ENCODE data around the gene MRTO4.
"Not testable (repeated sequence)": the region's sequence is repeated elsewhere in the genome, so short reads cannot be mapped to it uniquely, and the experiment has no call there.

MRTO4 gene

GRCh38 chr1:19206947-19207346 is 44.7 kb upstream of the MRTO4 start:
- no peak for TF ChIP-seq ZFX (IDR thresholded peaks at IDR 0.05; ENCODE audit: borderline replicate concordance)
- H3K27ac ChIP-seq = no peak overlapping the region

GRCh38 chr1:19208710-19209438 is 42.7 kb upstream of the MRTO4 start:
- TF ChIP-seq ZFX (IDR thresholded peaks at IDR 0.05; ENCODE audit: borderline replicate concordance) = no peak
- no peak for TF ChIP-seq CTCF (IDR thresholded peaks at IDR 0.05)
- H3K27ac ChIP-seq = peak overlapping the region; percentile 92

GRCh38 chr1:19209439-19209989 is 42.1 kb upstream of the MRTO4 start:
- peak overlapping the region; percentile 92 for H3K27ac ChIP-seq
- no peak for TF ChIP-seq ZFX (IDR thresholded peaks at IDR 0.05; ENCODE audit: borderline replicate concordance)
- no peak for TF ChIP-seq CTCF (IDR thresholded peaks at IDR 0.05)

GRCh38 chr1:19209990-19210771 is 41.4 kb upstream of the MRTO4 start, which contains the start of gene UBR4:
TSS of gene UBR4 (minus strand) at chr1:19210266. CDS start at chr1:19210248, 18 bp downstream.
- peak within 1 kb of the TSS; percentile 92 for H3K27ac ChIP-seq
- TF ChIP-seq CTCF (IDR thresholded peaks at IDR 0.05) (no peak), ZFX (IDR thresholded peaks at IDR 0.05; ENCODE audit: borderline replicate concordance) (no peak)

GRCh38 chr1:19210772-19211549 is 40.6 kb upstream of the MRTO4 start:
- H3K27ac ChIP-seq = peak overlapping the region; percentile 92
- TF ChIP-seq CTCF (IDR thresholded peaks at IDR 0.05) (no peak), ZFX (IDR thresholded peaks at IDR 0.05; ENCODE audit: borderline replicate concordance) (no peak)

- H3K27ac ChIP-seq = no peak overlapping the region
- no peak for TF ChIP-seq CTCF (IDR thresholded peaks at IDR 0.05)
- TF ChIP-seq ZFX (IDR thresholded peaks at IDR 0.05; ENCODE audit: borderline replicate concordance) = no peak
Observed at GRCh38 chr1:19212167-19212566, 39.4 kb upstream of the MRTO4 start.

GRCh38 chr1:19213580-19213979 is 38.0 kb upstream of the MRTO4 start:
- H3K27ac ChIP-seq = no peak overlapping the region
- TF ChIP-seq ZFX (IDR thresholded peaks at IDR 0.05; ENCODE audit: borderline replicate concordance) (no peak), CTCF (IDR thresholded peaks at IDR 0.05) (no peak)

- not testable (repeated sequence) for H3K27ac ChIP-seq
Observed at GRCh38 chr1:19216585-19216984, 35.0 kb upstream of the MRTO4 start.

All from 22Rv1 (cell line).